Osteocyte (in vitro differentiated cells): ENCODE results near the gene DDX31. TPM values are rescaled to one million over a fixed set of nuclear protein-coding genes. Genes with fewer than 3 reads are reported as not detected.
A peak's percentile ranks its signal among the peaks of the same experiment; 100 is the strongest.

Experiments
- DNase-seq: peaks from one replicate; pipeline ENCODE4 v3.0.0; 2021; ENCODE audit warnings: mixed read lengths; ENCODE audit not compliant: unreplicated experiment; ENCODE audit errors: extremely low spot score
- H3K27ac Mint-ChIP-seq: one replicate; pipeline ENCODE4 v1.8.0; 2021; ENCODE audit warnings: mild to moderate bottlenecking, mixed read lengths; ENCODE audit not compliant: unreplicated experiment
- H3K27me3 Mint-ChIP-seq: one replicate; pipeline ENCODE4 v1.8.0; 2021; ENCODE audit warnings: mixed read lengths; ENCODE audit not compliant: unreplicated experiment
- H3K36me3 Mint-ChIP-seq: one replicate; pipeline ENCODE4 v1.8.0; 2021; ENCODE audit warnings: mixed read lengths; ENCODE audit not compliant: unreplicated experiment
- H3K4me1 Mint-ChIP-seq: one replicate; pipeline ENCODE4 v1.8.0; 2021; ENCODE audit warnings: mixed read lengths; ENCODE audit not compliant: unreplicated experiment
- H3K4me3 Mint-ChIP-seq: one replicate; pipeline ENCODE4 v1.8.0; 2021; ENCODE audit warnings: mild to moderate bottlenecking, moderate library complexity, mixed read lengths; ENCODE audit not compliant: unreplicated experiment
- H3K9me3 Mint-ChIP-seq: one replicate; pipeline ENCODE4 v1.8.0; 2021; ENCODE audit warnings: mixed read lengths; ENCODE audit not compliant: unreplicated experiment
- total RNA-seq: library from RNA; stranded (reverse); gene quantifications from 2 replicates; pipeline ENCODE4 v1.2.1, GENCODE V29; 2021
- TF ChIP-seq, protein P1 (sequence below): fragments of 200-600 bp; sonication (generic); IDR thresholded peaks from 2 replicates; pipeline ENCODE4 v1.5.0; 2021; ENCODE audit warnings: antibody characterized with exemption, mild to moderate bottlenecking, moderate library complexity

Gene DDX31
- total RNA-seq, 1 donor from 2014 or later: 14.6 TPM

DNA sequence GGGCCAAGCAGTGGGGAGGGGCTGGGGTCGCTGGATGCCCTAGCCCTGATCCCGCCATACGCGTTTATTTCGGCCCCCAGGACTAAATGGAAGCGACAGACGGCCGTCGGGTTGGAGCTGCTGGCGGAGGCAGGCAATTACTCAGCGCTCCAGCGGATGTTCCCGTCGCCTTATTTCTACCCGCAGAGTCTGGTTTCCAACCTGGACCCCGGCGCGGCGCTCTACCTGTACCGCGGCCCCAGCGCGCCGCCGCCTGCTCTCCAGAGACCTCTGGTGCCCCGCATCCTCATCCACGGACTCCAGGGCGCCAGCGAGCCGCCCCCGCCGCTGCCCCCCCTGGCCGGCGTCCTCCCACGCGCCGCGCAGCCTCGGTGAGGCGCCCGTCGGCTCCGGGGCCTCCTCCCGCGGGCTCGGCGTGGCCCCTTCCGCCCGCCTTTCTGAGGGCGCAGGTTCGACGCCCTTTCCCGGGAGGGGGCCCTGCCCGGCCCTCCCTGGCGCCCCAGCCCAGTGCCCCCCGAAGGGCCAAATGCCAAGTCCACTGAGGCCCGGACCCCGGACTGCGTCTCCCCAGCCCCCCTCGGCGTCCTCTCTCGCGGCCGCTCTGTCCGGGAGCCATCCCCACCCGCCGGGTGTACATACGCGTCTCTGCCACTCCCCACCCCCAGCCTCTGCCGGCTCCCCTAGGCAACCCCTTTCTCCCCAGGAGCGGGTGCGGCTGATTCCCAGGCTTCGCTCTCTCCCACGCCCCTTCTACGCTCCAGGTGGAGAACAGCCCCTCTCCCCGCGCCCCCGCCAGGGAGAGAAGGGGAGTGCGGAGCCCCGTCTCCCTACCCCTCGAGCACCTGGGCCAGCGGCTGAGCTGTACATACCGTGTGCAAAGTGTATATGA, 80.4 kb downstream of the DDX31 start:
- H3K4me1 Mint-ChIP-seq: peaks cover 9% of the 10 kb centered on the region
- TF ChIP-seq, protein P1, sequence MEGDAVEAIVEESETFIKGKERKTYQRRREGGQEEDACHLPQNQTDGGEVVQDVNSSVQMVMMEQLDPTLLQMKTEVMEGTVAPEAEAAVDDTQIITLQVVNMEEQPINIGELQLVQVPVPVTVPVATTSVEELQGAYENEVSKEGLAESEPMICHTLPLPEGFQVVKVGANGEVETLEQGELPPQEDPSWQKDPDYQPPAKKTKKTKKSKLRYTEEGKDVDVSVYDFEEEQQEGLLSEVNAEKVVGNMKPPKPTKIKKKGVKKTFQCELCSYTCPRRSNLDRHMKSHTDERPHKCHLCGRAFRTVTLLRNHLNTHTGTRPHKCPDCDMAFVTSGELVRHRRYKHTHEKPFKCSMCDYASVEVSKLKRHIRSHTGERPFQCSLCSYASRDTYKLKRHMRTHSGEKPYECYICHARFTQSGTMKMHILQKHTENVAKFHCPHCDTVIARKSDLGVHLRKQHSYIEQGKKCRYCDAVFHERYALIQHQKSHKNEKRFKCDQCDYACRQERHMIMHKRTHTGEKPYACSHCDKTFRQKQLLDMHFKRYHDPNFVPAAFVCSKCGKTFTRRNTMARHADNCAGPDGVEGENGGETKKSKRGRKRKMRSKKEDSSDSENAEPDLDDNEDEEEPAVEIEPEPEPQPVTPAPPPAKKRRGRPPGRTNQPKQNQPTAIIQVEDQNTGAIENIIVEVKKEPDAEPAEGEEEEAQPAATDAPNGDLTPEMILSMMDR: no peak
- no peak overlapping the region for H3K27ac Mint-ChIP-seq
- H3K9me3 Mint-ChIP-seq: no peaks in the 10 kb centered on the region
- H3K36me3 Mint-ChIP-seq: peaks cover 14% of the 10 kb centered on the region
- H3K27me3 Mint-ChIP-seq: peaks cover 68% of the 10 kb centered on the region
- peak overlapping the region; percentile 18 for H3K4me3 Mint-ChIP-seq
- no peak for DNase-seq

DNA sequence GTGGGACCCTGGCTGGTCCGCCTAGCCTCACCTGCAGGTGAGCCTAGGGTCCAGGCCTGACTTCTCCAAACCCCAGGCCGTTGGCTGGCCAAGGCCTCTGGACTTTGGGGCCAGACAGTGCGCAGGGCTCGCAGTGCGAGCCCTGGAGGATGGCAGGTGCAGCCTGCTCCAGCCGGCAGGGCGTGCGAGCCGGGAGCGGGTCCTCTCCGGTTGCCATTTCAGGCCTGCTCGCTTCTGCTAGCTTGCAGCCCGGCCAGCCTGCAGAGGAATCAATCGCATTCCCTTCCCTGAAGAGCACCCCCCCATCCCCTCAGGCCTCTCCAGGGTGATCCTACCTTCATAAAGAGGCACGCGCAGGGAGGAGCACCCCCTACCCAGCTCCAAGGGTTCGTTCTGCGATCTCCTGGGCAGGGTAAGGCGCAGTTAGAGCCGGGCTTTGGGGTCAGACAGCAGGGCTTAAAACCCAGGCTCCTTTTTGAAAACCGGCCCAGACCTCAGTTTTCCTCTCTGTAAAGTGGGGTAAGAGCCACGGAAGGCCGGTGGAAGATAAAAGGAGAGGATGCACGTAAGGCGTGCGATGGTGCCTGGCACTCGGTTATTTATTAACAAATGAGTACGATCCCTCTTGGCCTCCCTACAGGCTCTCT, 81.2 kb downstream of the DDX31 start:
- Mint-ChIP-seq H3K36me3 (peaks cover 10% of the 10 kb centered on the region), H3K4me3 (no peak overlapping the region), H3K4me1 (peaks cover 9% of the 10 kb centered on the region), H3K27me3 (peaks cover 74% of the 10 kb centered on the region), H3K27ac (no peak overlapping the region), H3K9me3 (no peaks in the 10 kb centered on the region)
- DNase-seq: no peak
- TF ChIP-seq, protein P1: no peak

DNA sequence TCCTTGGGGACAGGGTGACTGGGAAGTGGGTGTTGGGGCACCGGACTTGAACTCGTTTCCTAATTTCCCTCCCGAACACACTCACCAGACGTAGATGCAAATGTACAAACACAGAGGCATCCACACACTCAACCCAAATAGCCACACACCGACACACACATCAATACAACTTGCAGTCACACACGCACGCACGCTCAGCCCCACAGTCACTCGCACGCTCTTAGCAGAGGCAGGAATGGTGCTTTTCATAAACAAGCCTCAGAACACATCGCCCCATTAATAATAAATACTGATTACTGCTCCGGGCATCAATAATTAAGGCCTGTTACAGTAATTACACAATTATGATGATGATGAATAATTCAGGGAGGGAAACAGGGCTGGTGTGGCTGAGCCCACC, 81.7 kb downstream of the DDX31 start:
- TF ChIP-seq, protein P1: no peak
- no peak overlapping the region for H3K4me3 Mint-ChIP-seq
- no peaks in the 10 kb centered on the region for H3K9me3 Mint-ChIP-seq
- peaks cover 4% of the 10 kb centered on the region for H3K36me3 Mint-ChIP-seq
- H3K27me3 Mint-ChIP-seq: peaks cover 79% of the 10 kb centered on the region
- H3K27ac Mint-ChIP-seq: no peak overlapping the region
- no peak for DNase-seq
- peaks cover 9% of the 10 kb centered on the region for H3K4me1 Mint-ChIP-seq

DNA sequence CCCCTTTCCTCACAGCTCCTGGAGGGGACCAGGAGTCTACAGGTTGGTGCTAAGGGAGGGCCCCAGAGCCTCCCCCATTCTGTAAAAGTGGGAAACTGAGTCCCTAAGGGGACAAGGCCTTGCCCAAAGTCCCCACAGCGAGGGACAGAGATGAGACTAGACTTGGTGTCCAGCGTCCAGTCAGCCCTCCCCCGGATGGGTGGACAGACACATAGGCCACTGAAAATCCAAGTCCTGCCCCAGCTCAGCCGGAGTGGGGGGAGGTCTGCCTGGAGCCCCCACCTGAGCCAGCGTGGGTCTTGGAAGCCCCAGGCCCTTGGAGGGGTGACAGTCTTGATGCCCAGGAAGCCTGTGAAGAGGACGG, 82.2 kb downstream of the DDX31 start:
- Mint-ChIP-seq H3K4me1 (peaks cover 9% of the 10 kb centered on the region), H3K27ac (no peak overlapping the region), H3K4me3 (no peak overlapping the region), H3K27me3 (peaks cover 81% of the 10 kb centered on the region), H3K36me3 (peaks cover 4% of the 10 kb centered on the region), H3K9me3 (no peaks in the 10 kb centered on the region)
- no peak for DNase-seq
- TF ChIP-seq, protein P1: no peak
